Thyroid gland (tissue), 4 donors: ENCODE results near the gene CHL1.

ENCODE experiments used
- CTCF ChIP-seq, 6 experiments: fragments of 200-600 bp in 3 of 6; fragments of 450-650 bp in 3 of 6; sonication (generic) in 3 of 6; IDR thresholded peaks; one replicate each; pipeline ENCODE4 v1.5.1; 2016 to 2019; ENCODE audit warnings: antibody characterized with exemption in 6 of 6, mild to moderate bottlenecking in 2 of 6, inconsistent platforms in 1 of 6, moderate library complexity in 1 of 6
- POLR2A ChIP-seq, 2 donors: fragments of 450-650 bp; IDR thresholded peaks; one replicate each; pipeline ENCODE4 v1.6.1; 2017; ENCODE audit warnings: antibody characterized with exemption in 2 of 2, mild to moderate bottlenecking in 2 of 2, moderate library complexity in 1 of 2

GRCh38 chr3:350871-351371 lies 154.4 kb downstream of the CHL1 start:
- TF ChIP-seq CTCF (IDR thresholded peaks at IDR 0.05), result no peak
- TF ChIP-seq POLR2A (IDR thresholded peaks at IDR 0.05), result no peak
